GM21576 (cell line): Measurements from ENCODE around the gene TEAD3.

Experiments
- ATAC-seq: cut with Tn5 transposase; IDR thresholded peaks from one replicate; pipeline ENCODE4 v1.9.1; 2021; ENCODE audit warnings: mild to moderate bottlenecking, moderate library complexity; ENCODE audit not compliant: unreplicated experiment

The TEAD3 gene

DNA sequence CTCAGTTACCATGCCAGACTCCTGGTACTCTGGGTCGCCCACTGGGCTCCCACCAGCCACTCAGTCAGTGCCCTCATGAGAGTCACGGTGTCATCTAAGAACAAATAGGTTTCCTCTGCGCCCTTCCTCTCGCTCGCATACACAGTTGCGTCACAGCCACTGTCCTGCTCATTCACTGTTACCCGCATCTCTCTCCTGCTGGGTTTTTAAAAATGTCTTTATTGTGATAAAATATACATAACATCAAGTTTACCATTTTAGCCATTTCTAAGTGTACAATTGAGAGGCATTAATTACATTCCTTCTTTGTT lies 4.0 kb downstream of the TEAD3 start:
- no peak for ATAC-seq

DNA sequence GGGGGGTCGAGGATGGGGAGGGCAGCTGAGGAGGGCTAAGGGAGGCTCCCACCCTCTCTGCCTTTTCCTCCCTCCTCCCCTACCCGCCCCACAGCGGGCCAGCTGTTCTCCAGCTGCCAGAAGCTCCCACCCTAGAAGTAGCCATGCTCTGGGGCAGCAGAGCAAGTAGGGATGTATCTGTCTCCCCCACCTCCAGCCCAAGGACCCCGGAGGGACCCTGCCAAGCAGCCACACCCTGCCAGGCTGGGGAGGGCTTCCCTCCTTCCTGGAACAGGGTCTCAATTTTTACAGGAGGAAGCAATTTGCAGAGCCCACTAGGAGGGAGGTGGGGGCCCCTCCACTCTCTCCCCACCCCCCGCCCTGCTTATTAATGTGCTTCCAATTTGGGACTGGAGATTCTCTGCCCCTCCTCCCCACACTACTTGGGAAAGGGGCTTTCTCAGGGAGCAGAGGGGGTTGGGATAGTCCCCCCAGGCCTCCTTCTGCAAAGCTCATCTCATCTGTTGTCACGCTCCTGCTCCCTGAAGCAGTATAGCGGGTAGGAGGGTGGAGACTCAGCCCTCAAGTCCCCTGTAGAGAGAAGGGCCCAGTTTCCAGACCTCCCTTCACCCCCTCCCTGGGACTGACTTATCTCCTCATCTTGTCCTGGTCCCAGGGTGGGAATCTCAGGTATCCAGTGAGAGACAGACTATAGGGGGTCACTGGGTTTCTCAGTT lies 4.5 kb downstream of the TEAD3 start:
- no peak for ATAC-seq

DNA sequence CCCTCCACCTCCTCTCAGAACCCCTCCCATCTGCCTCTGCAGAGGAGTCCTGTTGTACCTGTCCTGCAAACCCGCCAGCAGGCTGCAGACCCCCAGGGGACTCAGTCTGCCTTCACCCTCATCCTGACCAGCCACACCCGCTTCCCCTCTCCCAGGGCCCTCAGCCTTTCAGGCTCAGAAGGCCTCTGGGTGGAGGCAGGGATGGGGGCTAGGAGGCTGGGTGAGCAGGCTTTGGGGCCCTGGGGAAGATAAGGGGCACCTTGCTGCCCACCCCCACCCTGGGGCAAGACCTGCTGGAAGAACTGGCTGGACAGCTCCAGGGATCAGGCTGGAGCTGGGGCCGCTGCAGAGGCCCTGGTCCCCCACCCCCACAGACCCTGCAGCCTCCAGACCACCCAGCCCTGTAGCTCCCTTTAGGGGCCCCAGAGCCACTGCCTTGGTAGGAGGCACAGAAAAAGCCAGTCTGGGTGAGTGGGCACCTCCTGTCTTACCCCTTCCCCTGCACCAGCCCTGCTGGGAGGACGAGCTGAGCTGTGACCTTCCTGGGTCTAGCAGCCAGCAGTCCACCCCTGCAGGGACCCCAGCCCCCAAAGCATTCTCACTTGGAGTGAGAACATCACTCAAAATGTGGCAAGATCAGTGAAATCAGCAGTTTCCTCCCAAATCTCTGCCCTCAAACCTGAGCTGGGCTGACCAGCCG lies 5.2 kb downstream of the TEAD3 start:
- ATAC-seq: no peak

DNA sequence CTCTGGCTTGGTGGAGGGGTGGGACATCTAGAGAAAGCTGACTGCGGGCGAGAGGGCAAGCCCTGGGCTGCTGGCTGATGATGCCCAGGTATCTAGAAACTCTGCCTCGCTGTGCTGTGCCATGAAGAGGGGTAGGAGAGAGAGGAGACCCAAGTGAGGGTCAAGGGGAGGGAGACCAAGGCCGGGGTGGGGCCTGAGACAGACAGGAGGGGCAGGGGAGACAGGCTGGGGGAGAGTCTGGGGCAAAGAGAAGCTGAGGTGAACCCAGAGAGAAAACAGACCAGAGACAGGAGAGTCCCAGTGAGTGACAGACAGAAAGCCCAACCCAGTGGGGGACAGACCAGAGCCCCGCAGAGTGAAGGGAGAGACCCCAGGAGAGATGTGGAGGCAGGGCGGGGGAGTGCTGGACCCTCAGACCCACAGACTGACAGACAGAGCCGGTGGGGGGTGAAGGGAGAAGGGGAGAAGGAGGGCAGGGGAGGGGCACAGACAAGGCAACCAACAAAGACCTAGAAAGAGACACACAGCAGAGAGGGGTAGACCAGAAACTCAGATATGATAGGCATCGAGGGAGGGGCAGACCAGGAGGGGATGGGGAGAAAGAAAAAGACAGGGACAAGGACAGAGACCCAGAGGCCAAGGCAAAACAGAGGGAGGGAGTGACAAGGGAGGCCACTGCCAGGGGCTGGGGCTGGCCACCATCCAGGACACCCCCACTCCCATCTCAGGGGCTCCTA lies 5.9 kb downstream of the TEAD3 start:
- ATAC-seq: no peak

DNA sequence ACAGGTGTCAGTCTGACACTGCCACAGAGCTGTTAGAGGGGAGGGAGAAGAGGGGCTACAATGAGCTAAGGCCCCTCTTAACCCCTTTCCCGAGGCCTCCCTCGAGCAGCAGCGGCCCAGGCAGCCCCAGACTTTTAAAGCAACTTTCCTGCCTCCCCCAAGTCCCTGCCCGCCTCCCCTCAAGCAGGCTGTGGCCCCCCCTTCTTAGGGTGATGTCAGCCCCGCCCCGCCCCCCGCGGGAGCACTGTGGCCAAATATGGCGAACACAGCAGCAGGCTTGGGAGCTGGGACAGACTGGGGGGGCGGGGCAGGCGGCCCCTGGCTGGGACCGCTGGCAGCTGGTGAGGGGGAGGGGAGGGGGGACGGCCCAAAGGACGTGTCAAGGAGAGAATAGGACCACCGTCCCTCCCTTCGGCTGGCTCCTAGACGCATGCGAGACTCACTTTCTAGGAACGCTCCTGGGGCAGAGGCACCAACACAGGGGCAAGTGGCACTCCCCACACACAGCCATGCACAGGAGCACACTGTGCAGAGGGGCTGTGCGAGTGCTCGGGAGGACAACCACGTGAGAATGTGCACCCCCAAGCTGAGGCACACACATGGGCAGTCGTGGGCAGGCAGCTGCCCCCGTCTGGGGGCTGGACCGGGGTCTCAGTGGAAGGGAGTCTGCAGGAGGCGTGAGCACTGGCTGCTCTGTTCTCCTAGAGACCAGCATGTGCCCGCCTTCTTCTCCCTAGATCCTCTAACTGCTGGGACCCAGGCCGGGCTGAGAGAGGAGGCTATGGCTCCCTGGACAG lies 6.7 kb downstream of the TEAD3 start:
- no peak for ATAC-seq

DNA sequence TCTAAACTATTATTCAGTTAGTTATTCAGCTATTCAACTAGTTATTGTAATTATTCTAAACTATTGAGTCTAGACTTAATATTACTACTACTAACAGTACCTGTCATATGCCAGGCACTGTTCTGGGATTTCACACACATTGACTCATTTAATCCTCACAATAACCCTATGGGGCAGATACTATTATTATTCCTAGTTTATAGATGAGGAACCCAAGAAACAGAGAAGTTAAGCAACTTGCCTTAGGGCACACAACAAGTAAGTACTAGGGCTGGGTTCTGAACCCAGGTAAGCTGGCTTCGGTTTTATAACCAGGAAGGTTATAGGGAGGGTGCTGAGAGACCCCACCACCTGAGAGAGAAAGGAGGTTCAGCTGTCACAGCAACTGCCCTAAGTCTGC lies 7.8 kb downstream of the TEAD3 start:
- ATAC-seq: no peak

DNA sequence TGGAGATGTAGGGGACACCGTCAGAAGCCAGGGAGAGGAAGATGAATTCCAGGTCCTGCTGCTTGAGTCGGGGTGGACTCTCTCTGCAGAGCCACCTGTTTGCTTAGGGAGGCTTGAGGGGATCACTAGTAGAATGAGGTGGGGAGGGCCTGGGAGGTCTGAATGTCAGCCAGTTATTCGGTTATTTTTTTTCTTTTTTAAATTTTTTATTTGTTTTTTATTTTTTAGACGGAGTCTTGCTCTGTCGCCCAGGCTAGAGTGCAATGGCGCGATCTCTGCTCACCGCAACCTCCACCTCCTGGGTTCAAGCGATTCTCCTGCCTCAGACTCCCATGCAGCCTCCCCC lies 8.4 kb downstream of the TEAD3 start:
- no peak for ATAC-seq

DNA sequence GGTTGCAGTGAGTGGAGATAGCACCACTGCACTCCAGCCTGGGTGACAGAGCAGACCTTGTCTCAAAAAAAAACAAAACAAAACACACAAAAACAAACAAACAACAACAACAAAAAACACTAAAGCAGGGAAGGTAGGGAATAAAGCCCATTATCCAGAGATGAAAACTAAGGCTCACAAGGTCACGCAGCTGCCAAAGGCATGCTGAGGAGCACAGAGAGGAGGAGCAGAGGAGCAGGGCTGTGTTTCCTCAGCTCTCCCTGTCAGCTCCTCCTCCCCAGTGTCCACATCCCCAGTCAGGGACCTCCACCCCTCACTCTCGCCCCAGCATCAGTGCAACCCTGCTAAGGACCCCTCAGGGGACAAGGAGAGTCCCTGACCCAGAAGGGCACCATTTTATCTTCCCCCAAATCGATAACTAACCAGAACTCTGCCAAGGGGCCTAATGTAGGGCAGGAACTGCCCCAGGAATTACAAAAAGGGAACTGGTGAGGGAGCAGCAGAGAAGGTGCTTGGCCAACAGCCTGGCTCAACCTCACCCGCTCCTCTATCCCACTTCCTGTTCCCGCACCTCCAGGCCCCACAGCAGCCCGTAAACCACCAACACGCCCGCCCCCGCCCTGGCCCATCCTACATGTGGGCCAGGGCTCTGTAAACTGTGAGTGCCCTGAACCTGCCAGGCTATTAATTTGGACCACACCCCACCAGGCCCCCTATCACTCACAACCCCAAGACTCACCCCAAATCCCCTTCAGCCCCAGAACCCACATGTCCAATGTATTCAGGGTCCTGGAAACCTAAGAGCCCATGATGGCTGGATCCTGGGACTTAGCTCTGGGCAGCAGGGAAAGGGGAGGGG lies 9.0 kb downstream of the TEAD3 start:
- ATAC-seq: no peak

DNA sequence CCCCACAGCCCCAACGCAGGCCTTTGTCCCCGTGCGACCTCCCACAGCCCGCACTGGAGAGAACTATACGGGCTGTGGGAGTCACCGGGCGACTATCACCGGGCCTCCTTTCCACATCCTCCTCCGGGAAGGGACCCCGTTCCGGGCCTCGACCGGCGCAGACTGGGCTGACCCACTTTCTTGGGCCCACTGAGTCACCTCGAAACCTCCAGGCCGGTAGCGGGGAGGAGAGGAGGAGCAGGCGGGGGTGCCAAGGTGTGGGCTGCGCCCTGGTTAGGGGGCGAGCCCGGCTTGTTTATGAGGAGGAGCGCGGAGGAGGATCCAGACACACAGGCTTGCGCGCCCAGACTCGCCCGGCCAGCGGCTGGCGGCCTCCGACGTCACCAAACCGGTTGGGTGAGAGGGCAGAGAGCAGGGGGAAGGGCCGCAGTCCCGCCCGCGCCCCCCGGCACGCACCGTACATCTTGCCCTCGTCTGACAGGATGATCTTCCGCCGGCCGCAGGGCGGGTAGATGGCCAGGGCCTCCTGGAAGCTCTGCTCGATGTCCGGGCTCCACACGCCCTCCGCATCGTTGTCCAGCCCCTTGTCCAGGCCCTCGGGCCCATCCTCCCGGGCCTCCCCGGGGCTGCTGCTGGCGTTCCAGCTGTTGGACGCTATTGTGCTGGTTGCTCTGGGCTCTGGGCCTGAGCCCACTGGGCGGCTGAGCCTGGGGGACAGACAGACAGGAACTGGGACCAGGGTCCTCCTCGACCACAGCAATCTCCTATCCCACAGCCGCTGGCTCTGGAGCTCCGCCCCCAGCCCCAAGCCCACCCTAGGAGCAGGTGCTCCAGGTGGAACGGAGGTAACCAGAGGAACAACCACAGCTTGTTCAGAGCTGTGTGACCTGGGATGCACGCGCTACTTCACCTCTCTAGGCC lies 10.6 kb downstream of the TEAD3 start:
- no peak for ATAC-seq

DNA sequence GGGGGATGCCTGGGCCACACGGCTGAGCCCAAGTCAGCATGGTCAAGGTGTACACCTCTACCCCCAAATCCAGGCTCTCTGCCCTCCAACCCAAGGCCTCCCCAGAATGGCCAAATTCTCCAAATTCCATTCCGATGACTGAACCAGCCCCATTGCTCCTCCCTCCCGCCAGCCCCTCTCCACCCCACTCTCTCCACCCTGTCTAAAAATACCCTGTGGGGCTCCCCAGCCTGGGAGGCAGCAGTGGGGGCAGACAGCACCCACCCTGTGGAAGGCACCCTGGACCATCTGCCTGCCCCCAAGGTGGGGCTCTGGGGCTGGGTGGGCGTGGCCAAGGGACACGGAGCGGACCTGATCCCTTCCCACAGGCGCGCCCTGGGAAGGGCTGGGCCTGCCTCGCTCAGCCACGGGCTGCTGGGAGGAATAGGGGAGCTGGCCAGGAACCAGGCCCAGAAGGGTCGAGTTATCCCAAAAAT lies 11.4 kb downstream of the TEAD3 start:
- ATAC-seq: no peak

DNA sequence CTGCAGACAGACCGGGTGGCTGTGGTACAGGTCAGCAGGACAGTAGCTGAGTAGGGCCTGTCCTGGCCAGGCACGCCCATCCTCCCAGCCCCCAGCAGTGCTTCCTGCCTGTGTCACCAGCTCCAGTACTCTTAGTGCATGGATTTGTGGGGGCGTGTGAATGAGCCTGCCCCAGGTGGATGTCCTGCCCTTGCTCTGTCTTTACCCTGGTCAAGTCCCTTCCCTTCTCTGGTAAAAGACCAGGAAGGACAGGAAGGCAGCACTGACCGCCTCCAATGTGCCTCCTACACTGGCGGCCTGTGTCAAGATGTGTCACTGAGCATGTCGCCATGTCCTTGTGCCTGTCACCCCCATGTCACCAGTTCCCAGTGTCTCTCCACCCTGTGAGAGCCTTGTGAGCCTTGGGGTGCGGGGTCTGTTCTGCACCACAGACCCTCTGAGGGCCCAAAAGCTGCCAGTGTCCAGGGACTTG lies 11.9 kb downstream of the TEAD3 start:
- ATAC-seq: no peak

DNA sequence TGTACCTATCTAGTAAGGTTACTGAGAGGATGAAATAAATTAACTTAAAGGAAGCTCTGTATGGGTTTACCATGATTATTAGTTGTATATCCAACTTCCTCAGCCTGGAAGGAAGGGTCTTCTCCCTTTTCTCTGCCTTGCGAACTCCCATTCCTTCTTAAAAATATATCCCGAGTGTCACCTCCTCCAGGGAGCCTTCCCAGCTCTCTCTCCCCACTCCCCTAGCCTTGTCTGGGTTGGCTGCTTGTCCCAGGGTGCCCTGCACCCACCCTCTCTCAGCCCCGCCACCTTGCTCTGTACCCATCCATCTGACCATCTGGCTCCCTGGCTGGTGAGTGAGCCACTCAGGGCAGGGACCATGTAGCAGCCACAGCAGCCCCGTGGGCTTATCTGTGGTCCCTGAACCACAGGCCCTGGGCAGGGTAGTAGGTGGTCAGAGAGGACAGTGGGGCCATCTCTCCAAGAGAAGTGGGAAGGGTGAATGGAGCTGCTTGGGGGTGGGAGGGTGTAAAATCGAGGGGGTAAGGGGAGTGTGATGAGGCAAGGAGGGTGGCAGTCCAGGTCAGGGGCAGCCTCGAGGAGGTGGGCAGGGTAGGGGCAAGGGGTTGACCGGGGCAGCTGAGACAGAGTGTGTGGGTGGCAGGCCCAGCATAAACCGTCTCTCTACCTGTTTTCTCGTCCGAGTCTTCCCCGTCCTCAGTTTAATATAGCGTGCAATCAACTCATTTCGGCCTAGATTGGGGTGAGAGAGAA lies 12.8 kb downstream of the TEAD3 start:
- no peak for ATAC-seq

DNA sequence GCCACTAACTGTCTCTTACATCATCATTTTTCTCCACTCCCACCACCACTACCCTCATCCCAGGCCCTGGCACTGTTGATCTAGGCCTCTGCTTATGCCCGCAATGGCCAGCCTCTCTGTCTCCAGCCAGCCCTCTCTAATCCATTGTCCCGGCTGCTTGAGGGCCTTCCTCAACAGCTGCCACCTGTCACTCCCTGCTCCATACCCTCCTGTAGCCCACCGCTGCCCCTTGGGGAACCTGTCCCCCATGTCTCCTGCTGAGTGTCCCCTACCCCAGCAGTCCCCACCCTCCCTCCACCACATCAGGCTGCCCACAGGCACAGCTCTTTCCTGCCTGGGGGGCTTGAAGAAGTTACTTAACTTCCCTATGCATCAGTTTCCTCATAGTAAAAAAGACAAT lies 13.4 kb downstream of the TEAD3 start:
- ATAC-seq: no peak

DNA sequence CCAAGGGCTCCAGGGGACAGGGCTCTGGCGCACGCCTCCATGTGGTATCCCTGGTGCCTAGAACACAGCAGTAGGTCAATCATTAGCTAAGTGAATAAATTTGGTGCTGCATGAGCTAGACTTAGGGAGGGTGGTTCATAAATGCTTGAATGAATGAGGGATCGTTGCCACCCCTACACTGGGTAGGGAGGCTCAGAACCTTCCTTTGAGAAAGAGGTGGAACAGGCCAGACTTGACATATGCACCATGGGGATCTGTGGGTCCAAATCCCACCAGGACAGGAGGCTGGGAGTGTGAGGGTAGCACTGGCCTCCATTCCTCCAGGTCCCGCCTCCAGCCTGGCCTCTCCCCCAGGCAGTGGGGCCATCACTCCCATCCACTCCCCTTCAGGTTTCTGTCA lies 13.8 kb downstream of the TEAD3 start:
- no peak for ATAC-seq

DNA sequence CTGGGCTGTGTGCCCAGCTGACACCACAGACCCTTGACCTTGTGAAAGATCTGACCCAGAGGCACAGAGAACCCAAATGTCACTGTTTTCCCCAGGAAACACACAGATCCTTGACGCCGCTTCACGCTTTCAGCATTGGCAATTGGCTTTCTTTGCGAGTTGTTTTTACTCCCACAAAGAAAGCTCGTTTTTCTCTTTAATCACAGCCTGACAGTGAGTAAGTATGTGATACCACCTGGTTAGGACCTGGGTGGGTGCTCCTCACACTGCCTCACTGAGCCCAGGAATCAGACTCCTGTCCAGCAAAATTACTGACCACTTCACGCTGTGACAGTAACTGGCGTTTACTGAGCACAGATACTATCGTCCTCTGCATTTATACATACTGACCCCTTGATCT lies 15.7 kb downstream of the TEAD3 start:
- ATAC-seq: no peak

DNA sequence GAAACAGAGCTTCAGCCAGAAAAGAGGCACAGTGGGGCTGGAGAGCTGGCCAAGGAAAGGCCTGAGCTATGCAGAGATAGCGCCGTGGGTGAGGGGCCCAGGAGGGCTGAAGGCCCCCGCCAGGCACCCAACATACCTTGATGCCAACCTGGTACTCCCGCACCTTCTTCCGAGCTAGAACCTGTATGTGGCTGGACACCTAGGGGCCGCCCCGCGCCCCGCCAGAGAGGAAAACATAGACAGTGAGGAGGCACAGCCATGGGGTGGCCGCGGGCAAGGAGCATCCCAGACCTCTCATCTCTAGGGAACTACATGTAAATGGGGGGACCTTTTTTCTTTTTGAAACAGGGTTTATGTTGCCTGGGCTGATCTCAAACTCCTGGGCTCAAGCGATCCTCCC lies 16.7 kb downstream of the TEAD3 start:
- ATAC-seq: no peak

DNA sequence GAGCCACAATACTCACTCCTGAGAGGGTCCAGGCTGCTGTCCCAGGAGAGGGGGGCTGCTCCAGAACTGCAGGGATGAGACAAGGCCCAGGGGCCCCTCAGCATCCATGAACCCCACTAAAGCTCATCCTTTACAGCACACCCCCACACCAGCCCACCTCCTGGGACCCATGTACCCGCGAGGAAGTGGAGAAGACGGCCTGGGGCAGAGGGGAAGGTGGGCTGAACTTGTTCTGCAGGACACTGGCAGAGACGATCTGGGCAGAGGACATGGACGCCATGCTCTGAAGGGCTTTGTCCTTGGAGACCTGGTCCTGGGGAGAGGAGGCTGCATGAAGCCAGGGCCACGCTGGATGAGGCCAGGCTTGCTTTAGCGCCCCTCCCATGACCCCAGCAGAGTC lies 18.6 kb downstream of the TEAD3 start:
- no peak for ATAC-seq

DNA sequence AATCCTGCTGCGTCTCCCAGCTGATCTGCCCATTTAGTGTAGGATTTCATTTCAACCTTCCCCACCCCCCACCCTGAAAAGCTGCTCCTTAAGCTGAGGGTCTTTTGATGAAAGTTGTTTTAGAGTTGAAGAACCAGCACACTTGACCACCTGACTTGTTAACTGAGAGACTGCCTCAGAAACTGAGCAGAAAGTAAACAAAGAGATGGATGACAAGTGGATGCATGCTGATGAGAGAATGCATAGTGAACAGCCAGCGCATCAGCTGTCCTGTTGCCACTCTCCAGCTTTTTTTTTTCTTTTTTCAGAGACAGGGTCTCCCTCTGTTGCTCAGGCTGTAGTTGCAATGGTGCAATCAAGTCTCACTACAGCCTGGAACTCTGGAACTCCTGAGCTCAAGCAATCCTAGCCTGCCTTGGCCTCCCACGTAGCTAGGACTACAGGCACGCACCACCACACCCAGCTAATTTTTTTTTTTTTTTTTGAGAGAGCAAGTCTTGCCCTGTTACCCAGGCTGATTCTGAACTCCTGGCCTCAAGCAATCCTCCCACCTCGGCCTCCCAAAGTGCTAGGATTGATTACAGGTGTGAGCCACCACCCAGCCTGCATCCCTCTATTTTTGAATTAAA lies 19.2 kb downstream of the TEAD3 start:
- ATAC-seq: no peak
